Activated CD4-positive, alpha-beta T cell treated with anti-CD3 and anti-CD28 coated beads, Interleukin-2, amount 10 ng/mL, durations not matched to agents 24 days and 14 days (primary cell): ENCODE measurements around the gene TRAPPC3. TPM values are rescaled to one million over a fixed set of nuclear protein-coding genes. Genes with fewer than 3 reads are reported as not detected.
A peak's percentile ranks its signal among the peaks of the same experiment; 100 is the strongest.

Experiments
- DNase-seq: peaks from one replicate; pipeline ENCODE4 v3.0.0; 2022
- H3K27ac Mint-ChIP-seq: one replicate; pipeline ENCODE4 v1.8.0; 2022; ENCODE audit warnings: mild to moderate bottlenecking, mixed read lengths
- H3K27me3 Mint-ChIP-seq: one replicate; pipeline ENCODE4 v1.8.0; 2022; ENCODE audit warnings: mixed read lengths
- H3K36me3 Mint-ChIP-seq: one replicate; pipeline ENCODE4 v1.8.0; 2022; ENCODE audit warnings: low read depth, mild to moderate bottlenecking, mixed read lengths
- H3K4me1 Mint-ChIP-seq: one replicate; pipeline ENCODE4 v1.8.0; 2021; ENCODE audit warnings: mixed read lengths
- H3K4me3 Mint-ChIP-seq: one replicate; pipeline ENCODE4 v1.8.0; 2022; ENCODE audit warnings: mild to moderate bottlenecking, moderate library complexity, mixed read lengths
- H3K9me3 Mint-ChIP-seq: one replicate; pipeline ENCODE4 v1.8.0; 2021; ENCODE audit warnings: mixed read lengths
- intact Hi-C: fragments of 100-400 bp; cut with micrococcal nuclease; formaldehyde crosslinking; loops from one replicate; pipeline ENCODE4 v1.15.1; 2023
- total RNA-seq: library from RNA; stranded (reverse); gene quantifications from 2 replicates; pipeline ENCODE4 v1.2.3, GENCODE V29; 2022

TRAPPC3 gene
- total RNA-seq, 1 donor from 2014 or later: 71.2 TPM

- H3K4me3 Mint-ChIP-seq: no peak overlapping the region
- peaks cover 17% of the 10 kb centered on the region for H3K4me1 Mint-ChIP-seq
- H3K9me3 Mint-ChIP-seq: no peaks in the 10 kb centered on the region
- intact Hi-C loops: no loop called here
- no peak for DNase-seq
- peaks cover 46% of the 10 kb centered on the region for H3K27me3 Mint-ChIP-seq
- H3K36me3 Mint-ChIP-seq: no peaks in the 10 kb centered on the region
- H3K27ac Mint-ChIP-seq: no peak overlapping the region
Measured at GRCh38 chr1:36122062-36123030, 26.9 kb downstream of the TRAPPC3 start.

- Mint-ChIP-seq H3K36me3 (no peaks in the 10 kb centered on the region), H3K9me3 (no peaks in the 10 kb centered on the region), H3K4me1 (peaks cover 6% of the 10 kb centered on the region), H3K27me3 (peaks cover 32% of the 10 kb centered on the region), H3K27ac (no peak overlapping the region), H3K4me3 (no peak overlapping the region)
- no peak for DNase-seq
- intact Hi-C loops: no loop called here
Measured at GRCh38 chr1:36119456-36119855, 29.8 kb downstream of the TRAPPC3 start.

GRCh38 chr1:36118447-36119204 is 30.7 kb downstream of the TRAPPC3 start:
- Mint-ChIP-seq H3K36me3 (no peaks in the 10 kb centered on the region), H3K4me3 (no peak overlapping the region), H3K27me3 (peaks cover 24% of the 10 kb centered on the region), H3K4me1 (peaks cover 4% of the 10 kb centered on the region), H3K9me3 (no peaks in the 10 kb centered on the region), H3K27ac (no peak overlapping the region)
- no peak for DNase-seq
- intact Hi-C loops: no loop called here

GRCh38 chr1:36116901-36117300 is 32.4 kb downstream of the TRAPPC3 start:
- intact Hi-C loops: no loop called here
- no peaks in the 10 kb centered on the region for H3K36me3 Mint-ChIP-seq
- DNase-seq: no peak
- H3K4me3 Mint-ChIP-seq: no peak overlapping the region
- no peak overlapping the region for H3K27ac Mint-ChIP-seq
- no peaks in the 10 kb centered on the region for H3K4me1 Mint-ChIP-seq
- no peaks in the 10 kb centered on the region for H3K9me3 Mint-ChIP-seq
- peaks cover 7% of the 10 kb centered on the region for H3K27me3 Mint-ChIP-seq

GRCh38 chr1:36115931-36116330 is 33.4 kb downstream of the TRAPPC3 start:
- H3K9me3 Mint-ChIP-seq: no peaks in the 10 kb centered on the region
- no peak overlapping the region for H3K27ac Mint-ChIP-seq
- peaks cover 4% of the 10 kb centered on the region for H3K27me3 Mint-ChIP-seq
- no peaks in the 10 kb centered on the region for H3K36me3 Mint-ChIP-seq
- DNase-seq: no peak
- peaks cover 6% of the 10 kb centered on the region for H3K4me1 Mint-ChIP-seq
- intact Hi-C loops: no loop called here
- no peak overlapping the region for H3K4me3 Mint-ChIP-seq

GRCh38 chr1:36115200-36115669 is 34.1 kb downstream of the TRAPPC3 start:
- no peaks in the 10 kb centered on the region for H3K9me3 Mint-ChIP-seq
- no peak overlapping the region for H3K27ac Mint-ChIP-seq
- intact Hi-C loops: no loop called here
- H3K36me3 Mint-ChIP-seq: no peaks in the 10 kb centered on the region
- DNase-seq: no peak
- no peak overlapping the region for H3K4me3 Mint-ChIP-seq
- H3K27me3 Mint-ChIP-seq: peaks cover 4% of the 10 kb centered on the region
- peaks cover 7% of the 10 kb centered on the region for H3K4me1 Mint-ChIP-seq

GRCh38 chr1:36114371-36114770 is 34.9 kb downstream of the TRAPPC3 start:
- intact Hi-C loops: no loop called here

GRCh38 chr1:36112823-36113222 is 36.5 kb downstream of the TRAPPC3 start:
- Mint-ChIP-seq H3K36me3 (no peaks in the 10 kb centered on the region), H3K4me1 (peaks cover 14% of the 10 kb centered on the region), H3K4me3 (no peak overlapping the region), H3K27me3 (no peaks in the 10 kb centered on the region), H3K27ac (no peak overlapping the region), H3K9me3 (no peaks in the 10 kb centered on the region)
- DNase-seq: no peak
- intact Hi-C loops: no loop called here

More at GRCh38 chr1:36114371-36114770, 34.9 kb downstream of the TRAPPC3 start:
- H3K4me3 Mint-ChIP-seq: no peak overlapping the region
- H3K9me3 Mint-ChIP-seq: no peaks in the 10 kb centered on the region
- H3K4me1 Mint-ChIP-seq: peaks cover 7% of the 10 kb centered on the region
- H3K36me3 Mint-ChIP-seq: no peaks in the 10 kb centered on the region
- no peak for DNase-seq
- peaks cover 2% of the 10 kb centered on the region for H3K27me3 Mint-ChIP-seq
- no peak overlapping the region for H3K27ac Mint-ChIP-seq

- H3K36me3 Mint-ChIP-seq: no peaks in the 10 kb centered on the region
- H3K4me1 Mint-ChIP-seq: peaks cover 14% of the 10 kb centered on the region
- H3K27ac Mint-ChIP-seq: no peak overlapping the region
Measured at GRCh38 chr1:36111151-36111550, 38.1 kb downstream of the TRAPPC3 start.

GRCh38 chr1:36109041-36109679 is 40.1 kb downstream of the TRAPPC3 start:
- Mint-ChIP-seq H3K9me3 (no peaks in the 10 kb centered on the region), H3K27ac (peak overlapping the region; percentile 74), H3K4me1 (peaks cover 14% of the 10 kb centered on the region), H3K27me3 (no peaks in the 10 kb centered on the region), H3K36me3 (no peaks in the 10 kb centered on the region), H3K4me3 (no peak overlapping the region)
- peak; percentile 82 for DNase-seq
- intact Hi-C loops: no loop called here

More at GRCh38 chr1:36111151-36111550, 38.1 kb downstream of the TRAPPC3 start:
- Mint-ChIP-seq H3K4me3 (no peak overlapping the region), H3K27me3 (no peaks in the 10 kb centered on the region), H3K9me3 (no peaks in the 10 kb centered on the region)
- no peak for DNase-seq
- intact Hi-C loops: no loop called here

GRCh38 chr1:36108314-36108713 is 41.0 kb downstream of the TRAPPC3 start:
- Mint-ChIP-seq H3K27ac (no peak overlapping the region), H3K4me3 (no peak overlapping the region), H3K27me3 (no peaks in the 10 kb centered on the region), H3K36me3 (no peaks in the 10 kb centered on the region), H3K9me3 (no peaks in the 10 kb centered on the region), H3K4me1 (peaks cover 14% of the 10 kb centered on the region)
- intact Hi-C loops: no loop called here
- DNase-seq: no peak

GRCh38 chr1:36107394-36107793 is 41.9 kb downstream of the TRAPPC3 start:
- no peak for DNase-seq
- H3K4me3 Mint-ChIP-seq: no peak overlapping the region
- H3K27me3 Mint-ChIP-seq: no peaks in the 10 kb centered on the region
- H3K36me3 Mint-ChIP-seq: no peaks in the 10 kb centered on the region
- peaks cover 14% of the 10 kb centered on the region for H3K4me1 Mint-ChIP-seq
- no peak overlapping the region for H3K27ac Mint-ChIP-seq
- intact Hi-C loops: no loop called here
- no peaks in the 10 kb centered on the region for H3K9me3 Mint-ChIP-seq

- intact Hi-C loops: no loop called here
- Mint-ChIP-seq H3K27ac (no peak overlapping the region), H3K27me3 (no peaks in the 10 kb centered on the region), H3K36me3 (no peaks in the 10 kb centered on the region), H3K9me3 (no peaks in the 10 kb centered on the region), H3K4me1 (peaks cover 12% of the 10 kb centered on the region), H3K4me3 (no peak overlapping the region)
- no peak for DNase-seq
Measured at GRCh38 chr1:36106269-36106668, 43.0 kb downstream of the TRAPPC3 start.
